Erythroblast (primary cell): ENCODE data around the gene AOPEP.

Experiments
- GATA1 ChIP-seq: IDR thresholded peaks from 2 replicates; pipeline ENCODE4 v1.6.1; 2011; ENCODE audit warnings: low read depth, mild to moderate bottlenecking, control low read depth, low read length, moderate library complexity
- POLR2A ChIP-seq: IDR thresholded peaks from 2 replicates; pipeline ENCODE4 v1.6.1; 2011; ENCODE audit warnings: mild to moderate bottlenecking, low read length

GRCh38 chr9:94881454-94881853 lies 155.0 kb downstream of the AOPEP start:
- TF ChIP-seq POLR2A (no peak), GATA1 (no peak)
